Natural killer cell treated with Interleukin-12 subunit alpha and Interleukin-12 subunit beta and Interleukin-15 and Interleukin-18, amount 100 ng/mL, for 72 hours (primary cell): ENCODE data around the gene NF1. TPM values are rescaled to one million over a fixed set of nuclear protein-coding genes. Genes with fewer than 3 reads are reported as not detected.
A peak's percentile ranks its signal among the peaks of the same experiment; 100 is the strongest.
"Not testable (repeated sequence)": the region's sequence is repeated elsewhere in the genome, so short reads cannot be mapped to it uniquely, and the experiment has no call there.

Experiments
- ATAC-seq, 2 donors: fragments of 150-1000 bp; cut with Tn5 transposase in 1 of 2; sonication (Bioruptor Pico), chemical (Tn5 transposase) in 1 of 2; 2 replicates each; pipeline ENCODE4 v1.10.0; 2021
- DNase-seq: peaks from one replicate; pipeline ENCODE4 v3.0.0; 2022; ENCODE audit warnings: low spot score
- H3K27ac Mint-ChIP-seq, 2 donors: 1 replicate in 1 of 2; 2 replicates in 1 of 2; pipeline ENCODE4 v1.8.0; 2022; ENCODE audit warnings: mixed read lengths in 2 of 2, mild to moderate bottlenecking in 1 of 2, moderate library complexity in 1 of 2
- H3K27me3 Mint-ChIP-seq, 2 donors: 1 replicate in 1 of 2; 2 replicates in 1 of 2; pipeline ENCODE4 v1.8.0; 2022; ENCODE audit warnings: mixed read lengths in 2 of 2
- H3K36me3 Mint-ChIP-seq: one replicate; pipeline ENCODE4 v1.8.0; 2022; ENCODE audit warnings: mixed read lengths
- H3K4me1 Mint-ChIP-seq, 2 donors: 1 replicate in 1 of 2; 2 replicates in 1 of 2; pipeline ENCODE4 v1.8.0; 2022; ENCODE audit warnings: low read depth in 2 of 2, mixed read lengths in 2 of 2, mild to moderate bottlenecking in 1 of 2
- H3K4me3 Mint-ChIP-seq: one replicate; pipeline ENCODE4 v1.8.0; 2022; ENCODE audit warnings: mixed read lengths
- H3K9me3 Mint-ChIP-seq: 2 replicates; pipeline ENCODE4 v1.8.0; 2022; ENCODE audit warnings: mixed read lengths
- total RNA-seq, 2 donors: library from RNA; stranded (reverse); gene quantifications; one replicate each; pipeline ENCODE4 v1.2.3, GENCODE V29; 2022

Gene NF1
- total RNA-seq, result 10 to 100 TPM; 34.6 to 45.1 TPM

- Mint-ChIP-seq H3K4me3 (peak within 1 kb of the TSS; percentile 95), H3K27ac (peak within 1 kb of the TSS; percentile 82 to 83), H3K9me3 (no peaks in the 10 kb centered on the region), H3K4me1 (peaks cover 11 to 12% of the 10 kb centered on the region in 2 donors), H3K27me3 (no peaks in the 10 kb centered on the region), H3K36me3 (no peaks in the 10 kb centered on the region)
- DNase-seq, result peak; percentile 94
- ATAC-seq, result peak; percentile 91 to 94
Measured at GRCh38 chr17:31094600-31095235, at the start of gene NF1. Gene NF1 (plus strand): TSS chr17:31094977. CDS start chr17:31095310, 333 bp downstream.

GRCh38 chr17:31046856-31047425, 47.8 kb upstream of the NF1 start:
- not testable (repeated sequence) for H3K4me1 Mint-ChIP-seq, H3K27me3 Mint-ChIP-seq, DNase-seq, ATAC-seq, H3K4me3 Mint-ChIP-seq, H3K36me3 Mint-ChIP-seq, H3K27ac Mint-ChIP-seq, H3K9me3 Mint-ChIP-seq

GRCh38 chr17:31048142-31048541, 46.6 kb upstream of the NF1 start:
- ATAC-seq, result no peak

GRCh38 chr17:31048780-31049179, 46.0 kb upstream of the NF1 start:
- Mint-ChIP-seq H3K36me3 (no peaks in the 10 kb centered on the region), H3K27ac (no peak overlapping the region), H3K4me3 (no peak overlapping the region), H3K9me3 (peaks cover 3% of the 10 kb centered on the region), H3K4me1 (peaks cover 16 to 19% of the 10 kb centered on the region in 2 donors), H3K27me3 (no peaks in the 10 kb centered on the region)
- DNase-seq (no peak), ATAC-seq (no peak)

More at GRCh38 chr17:31048142-31048541, 46.6 kb upstream of the NF1 start:
- H3K36me3 Mint-ChIP-seq, result no peaks in the 10 kb centered on the region
- no peak overlapping the region for H3K4me3 Mint-ChIP-seq
- no peak for DNase-seq
- no peak overlapping the region for H3K27ac Mint-ChIP-seq
- H3K27me3 Mint-ChIP-seq, result no peaks in the 10 kb centered on the region
- peaks cover 3% of the 10 kb centered on the region for H3K9me3 Mint-ChIP-seq
- peaks cover 16 to 18% of the 10 kb centered on the region in 2 donors for H3K4me1 Mint-ChIP-seq

- ATAC-seq, result no peak
- Mint-ChIP-seq H3K4me1 (peaks cover 16 to 19% of the 10 kb centered on the region in 2 donors), H3K36me3 (no peaks in the 10 kb centered on the region), H3K27me3 (no peaks in the 10 kb centered on the region), H3K9me3 (peaks cover 3% of the 10 kb centered on the region), H3K27ac (peak overlapping the region in 1 of 2 donors; percentile 45), H3K4me3 (no peak overlapping the region)
- no peak for DNase-seq
Measured at GRCh38 chr17:31050948-31051347, 43.8 kb upstream of the NF1 start.

- Mint-ChIP-seq H3K36me3 (no peaks in the 10 kb centered on the region), H3K27ac (peak overlapping the region; percentile 45 to 69), H3K27me3 (no peaks in the 10 kb centered on the region), H3K9me3 (peaks cover 3% of the 10 kb centered on the region), H3K4me3 (no peak overlapping the region), H3K4me1 (peaks cover 16 to 19% of the 10 kb centered on the region in 2 donors)
- no peak for DNase-seq
- ATAC-seq, result no peak
Measured at GRCh38 chr17:31051506-31051905, 43.3 kb upstream of the NF1 start.

GRCh38 chr17:31052187-31052889, 42.4 kb upstream of the NF1 start:
- peak; percentile 89 to 90 for ATAC-seq
- H3K9me3 Mint-ChIP-seq, result peaks cover 3% of the 10 kb centered on the region
- H3K27me3 Mint-ChIP-seq, result no peaks in the 10 kb centered on the region
- DNase-seq, result peak; percentile 68
- H3K4me1 Mint-ChIP-seq, result peaks cover 16 to 19% of the 10 kb centered on the region in 2 donors
- peak overlapping the region; percentile 72 for H3K4me3 Mint-ChIP-seq
- no peaks in the 10 kb centered on the region for H3K36me3 Mint-ChIP-seq
- H3K27ac Mint-ChIP-seq, result peak overlapping the region; percentile 45 to 69

GRCh38 chr17:31053071-31053470, 41.7 kb upstream of the NF1 start:
- H3K9me3 Mint-ChIP-seq, result peaks cover 3% of the 10 kb centered on the region
- ATAC-seq (no peak), DNase-seq (no peak)
- no peaks in the 10 kb centered on the region for H3K36me3 Mint-ChIP-seq
- peaks cover 16 to 19% of the 10 kb centered on the region in 2 donors for H3K4me1 Mint-ChIP-seq
- no peak overlapping the region for H3K4me3 Mint-ChIP-seq
- H3K27me3 Mint-ChIP-seq, result no peaks in the 10 kb centered on the region
- no peak overlapping the region for H3K27ac Mint-ChIP-seq

GRCh38 chr17:31054761-31055160, 40.0 kb upstream of the NF1 start:
- Mint-ChIP-seq H3K27ac (no peak overlapping the region), H3K4me3 (no peak overlapping the region), H3K27me3 (no peaks in the 10 kb centered on the region), H3K9me3 (peaks cover 3% of the 10 kb centered on the region), H3K36me3 (no peaks in the 10 kb centered on the region), H3K4me1 (peaks cover 16 to 19% of the 10 kb centered on the region in 2 donors)
- no peak for DNase-seq
- ATAC-seq, result no peak

- Mint-ChIP-seq H3K4me3 (no peak overlapping the region), H3K36me3 (no peaks in the 10 kb centered on the region), H3K9me3 (no peaks in the 10 kb centered on the region), H3K4me1 (no peaks in the 10 kb centered on the region), H3K27me3 (no peaks in the 10 kb centered on the region), H3K27ac (no peak overlapping the region)
- ATAC-seq, result no peak
- DNase-seq, result no peak
Measured at GRCh38 chr17:31058976-31059375, 35.8 kb upstream of the NF1 start.

GRCh38 chr17:31060791-31061550, 33.8 kb upstream of the NF1 start:
- H3K27ac Mint-ChIP-seq, result no peak overlapping the region
- DNase-seq, result no peak
- peaks cover 0 to 6% of the 10 kb centered on the region in 2 donors for H3K27me3 Mint-ChIP-seq
- no peaks in the 10 kb centered on the region for H3K9me3 Mint-ChIP-seq
- H3K36me3 Mint-ChIP-seq, result no peaks in the 10 kb centered on the region
- H3K4me3 Mint-ChIP-seq, result no peak overlapping the region
- peak in 1 of 2 donors; percentile 52 for ATAC-seq
- no peaks in the 10 kb centered on the region for H3K4me1 Mint-ChIP-seq

- Mint-ChIP-seq H3K4me1 (no peaks in the 10 kb centered on the region), H3K36me3 (no peaks in the 10 kb centered on the region), H3K9me3 (no peaks in the 10 kb centered on the region), H3K27me3 (peaks cover 0 to 8% of the 10 kb centered on the region in 2 donors), H3K27ac (no peak overlapping the region), H3K4me3 (no peak overlapping the region)
- DNase-seq (no peak), ATAC-seq (no peak)
Measured at GRCh38 chr17:31061678-31062077, 33.1 kb upstream of the NF1 start.

GRCh38 chr17:31062346-31062745, 32.4 kb upstream of the NF1 start:
- no peaks in the 10 kb centered on the region for H3K9me3 Mint-ChIP-seq
- H3K4me3 Mint-ChIP-seq, result no peak overlapping the region
- H3K36me3 Mint-ChIP-seq, result no peaks in the 10 kb centered on the region
- no peak overlapping the region for H3K27ac Mint-ChIP-seq
- DNase-seq (no peak), ATAC-seq (no peak)
- H3K4me1 Mint-ChIP-seq, result no peaks in the 10 kb centered on the region
- H3K27me3 Mint-ChIP-seq, result peaks cover 0 to 8% of the 10 kb centered on the region in 2 donors
